ENCODE measurements around the gene TMEM98.
"Not testable (repeated sequence)": the region's sequence is repeated elsewhere in the genome, so short reads cannot be mapped to it uniquely, and the experiment has no call there.

Gene TMEM98

DNA sequence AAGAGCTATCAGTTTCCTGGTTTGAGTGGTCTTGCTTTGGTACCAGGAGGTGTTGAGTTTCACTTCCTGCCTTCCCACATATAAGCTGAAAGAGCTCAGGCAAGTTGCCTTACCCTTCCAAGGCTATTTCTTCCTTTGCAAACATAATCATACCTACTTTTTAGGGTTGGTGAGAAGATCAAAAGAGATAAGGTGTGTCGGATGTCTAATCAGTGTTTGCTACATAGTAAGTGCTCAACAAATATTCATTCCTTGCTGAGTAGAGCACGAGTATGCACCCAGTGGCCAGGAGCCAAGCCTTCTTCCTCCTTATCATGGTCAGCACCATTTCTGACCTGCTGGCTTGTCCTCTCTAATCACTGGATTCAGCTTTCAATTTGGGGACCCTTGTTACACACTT is 12.7 kb upstream of the TMEM98 start:
- Histone ChIP-seq H3K4me1 (ENCODE audit: insufficient read depth, low read length) (no peaks in the 10 kb centered on the region), H4K20me1 (ENCODE audit: insufficient read depth, low read length) (no peaks in the 10 kb centered on the region), H3K9me3 (ENCODE audit: insufficient read depth, low read length, severe bottlenecking) (no peaks in the 10 kb centered on the region), H3K4me3 (ENCODE audit: low read depth in 1 of 2, low read length in 2 of 2) (no peak overlapping the region), H3K36me3 (ENCODE audit: insufficient read depth, low read length) (no peaks in the 10 kb centered on the region), H3K9ac (ENCODE audit: low read depth, low read length) (no peak overlapping the region), H2AFZ (ENCODE audit: low read depth, low read length) (no peak overlapping the region), H3K79me2 (ENCODE audit: insufficient read depth, low read length) (no peaks in the 10 kb centered on the region), H3K4me2 (ENCODE audit: insufficient read depth, low read length) (no peak overlapping the region), H3K27ac (ENCODE audit: low read length) (no peak overlapping the region), H3K27me3 (ENCODE audit: insufficient read depth, low read length, poor library complexity) (peaks cover 4% of the 10 kb centered on the region)
- DNase-seq (no peak), ATAC-seq (ENCODE audit: insufficient read depth, low read depth) (no peak)
- TF ChIP-seq EZH2 (IDR thresholded peaks at IDR 0.05; ENCODE audit: borderline replicate concordance, low read depth, low read length, severe bottlenecking) = no peak
- TF ChIP-seq, protein P1, sequence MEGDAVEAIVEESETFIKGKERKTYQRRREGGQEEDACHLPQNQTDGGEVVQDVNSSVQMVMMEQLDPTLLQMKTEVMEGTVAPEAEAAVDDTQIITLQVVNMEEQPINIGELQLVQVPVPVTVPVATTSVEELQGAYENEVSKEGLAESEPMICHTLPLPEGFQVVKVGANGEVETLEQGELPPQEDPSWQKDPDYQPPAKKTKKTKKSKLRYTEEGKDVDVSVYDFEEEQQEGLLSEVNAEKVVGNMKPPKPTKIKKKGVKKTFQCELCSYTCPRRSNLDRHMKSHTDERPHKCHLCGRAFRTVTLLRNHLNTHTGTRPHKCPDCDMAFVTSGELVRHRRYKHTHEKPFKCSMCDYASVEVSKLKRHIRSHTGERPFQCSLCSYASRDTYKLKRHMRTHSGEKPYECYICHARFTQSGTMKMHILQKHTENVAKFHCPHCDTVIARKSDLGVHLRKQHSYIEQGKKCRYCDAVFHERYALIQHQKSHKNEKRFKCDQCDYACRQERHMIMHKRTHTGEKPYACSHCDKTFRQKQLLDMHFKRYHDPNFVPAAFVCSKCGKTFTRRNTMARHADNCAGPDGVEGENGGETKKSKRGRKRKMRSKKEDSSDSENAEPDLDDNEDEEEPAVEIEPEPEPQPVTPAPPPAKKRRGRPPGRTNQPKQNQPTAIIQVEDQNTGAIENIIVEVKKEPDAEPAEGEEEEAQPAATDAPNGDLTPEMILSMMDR (IDR thresholded peaks at IDR 0.05; ENCODE audit: borderline replicate concordance, extremely low read depth, low read length, poor library complexity, severe bottlenecking) = no peak

DNA sequence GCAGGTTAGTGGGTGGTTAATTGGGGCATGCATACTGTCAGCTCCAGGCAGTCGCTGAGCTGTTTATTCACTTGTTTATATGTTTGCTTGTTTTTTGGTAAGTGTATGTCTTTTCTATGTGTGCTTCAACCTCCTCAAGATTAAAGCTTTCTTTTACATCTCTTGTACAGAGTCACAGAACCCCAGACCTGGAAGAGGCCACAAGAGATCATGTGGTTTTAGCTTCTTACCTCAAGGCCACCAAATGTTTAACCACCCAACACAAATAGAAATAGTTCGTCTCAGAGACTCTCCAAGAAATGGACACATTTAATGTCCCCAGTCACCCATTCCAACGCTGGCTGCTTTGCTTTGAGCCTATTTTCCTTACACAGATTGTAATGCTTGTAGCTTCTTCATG is 11.8 kb upstream of the TMEM98 start:
- Histone ChIP-seq H3K4me2 (ENCODE audit: insufficient read depth, low read length) (no peak overlapping the region), H3K4me1 (ENCODE audit: insufficient read depth, low read length) (no peaks in the 10 kb centered on the region), H4K20me1 (ENCODE audit: insufficient read depth, low read length) (no peaks in the 10 kb centered on the region), H3K27me3 (ENCODE audit: insufficient read depth, low read length, poor library complexity) (no peaks in the 10 kb centered on the region), H3K9ac (ENCODE audit: low read depth, low read length) (no peak overlapping the region), H3K79me2 (ENCODE audit: insufficient read depth, low read length) (no peaks in the 10 kb centered on the region), H3K27ac (ENCODE audit: low read length) (no peak overlapping the region), H3K9me3 (ENCODE audit: insufficient read depth, low read length, severe bottlenecking) (no peaks in the 10 kb centered on the region), H3K4me3 (ENCODE audit: low read depth in 1 of 2, low read length in 2 of 2) (no peak overlapping the region), H2AFZ (ENCODE audit: low read depth, low read length) (no peak overlapping the region), H3K36me3 (ENCODE audit: insufficient read depth, low read length) (no peaks in the 10 kb centered on the region)
- ATAC-seq (ENCODE audit: insufficient read depth, low read depth) (no peak), DNase-seq (no peak)
- TF ChIP-seq, protein P1 (IDR thresholded peaks at IDR 0.05; ENCODE audit: borderline replicate concordance, extremely low read depth, low read length, poor library complexity, severe bottlenecking) = no peak
- no peak for TF ChIP-seq EZH2 (IDR thresholded peaks at IDR 0.05; ENCODE audit: borderline replicate concordance, low read depth, low read length, severe bottlenecking)

DNA sequence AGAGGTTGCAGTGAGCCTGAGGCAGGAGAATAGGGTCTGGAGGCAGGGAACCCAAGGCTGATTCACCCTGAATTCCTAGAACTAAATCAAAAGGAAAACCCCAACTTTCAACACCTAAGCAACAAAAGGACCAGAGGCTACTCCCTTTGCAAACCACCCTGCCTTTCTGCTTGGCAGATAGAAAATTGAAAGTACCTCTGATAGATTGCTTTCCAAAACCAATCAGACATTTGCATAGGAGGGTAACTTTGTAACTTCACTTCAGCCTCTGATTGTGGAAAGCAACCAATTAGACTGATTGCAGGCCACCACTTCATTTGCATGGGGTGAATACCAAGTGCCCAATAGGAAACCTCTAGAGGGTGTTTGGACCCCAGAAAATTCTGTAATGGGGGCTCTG is 10.9 kb upstream of the TMEM98 start:
- Histone ChIP-seq H3K36me3 (ENCODE audit: insufficient read depth, low read length) (no peaks in the 10 kb centered on the region), H3K9me3 (ENCODE audit: insufficient read depth, low read length, severe bottlenecking) (no peaks in the 10 kb centered on the region), H4K20me1 (ENCODE audit: insufficient read depth, low read length) (no peaks in the 10 kb centered on the region), H3K79me2 (ENCODE audit: insufficient read depth, low read length) (no peaks in the 10 kb centered on the region), H2AFZ (ENCODE audit: low read depth, low read length) (no peak overlapping the region), H3K4me3 (ENCODE audit: low read depth in 1 of 2, low read length in 2 of 2) (no peak overlapping the region), H3K27me3 (ENCODE audit: insufficient read depth, low read length, poor library complexity) (no peaks in the 10 kb centered on the region), H3K4me1 (ENCODE audit: insufficient read depth, low read length) (no peaks in the 10 kb centered on the region), H3K9ac (ENCODE audit: low read depth, low read length) (no peak overlapping the region), H3K27ac (ENCODE audit: low read length) (no peak overlapping the region), H3K4me2 (ENCODE audit: insufficient read depth, low read length) (no peak overlapping the region)
- no peak for TF ChIP-seq EZH2 (IDR thresholded peaks at IDR 0.05; ENCODE audit: borderline replicate concordance, low read depth, low read length, severe bottlenecking)
- DNase-seq (no peak), ATAC-seq (ENCODE audit: insufficient read depth, low read depth) (no peak)

DNA sequence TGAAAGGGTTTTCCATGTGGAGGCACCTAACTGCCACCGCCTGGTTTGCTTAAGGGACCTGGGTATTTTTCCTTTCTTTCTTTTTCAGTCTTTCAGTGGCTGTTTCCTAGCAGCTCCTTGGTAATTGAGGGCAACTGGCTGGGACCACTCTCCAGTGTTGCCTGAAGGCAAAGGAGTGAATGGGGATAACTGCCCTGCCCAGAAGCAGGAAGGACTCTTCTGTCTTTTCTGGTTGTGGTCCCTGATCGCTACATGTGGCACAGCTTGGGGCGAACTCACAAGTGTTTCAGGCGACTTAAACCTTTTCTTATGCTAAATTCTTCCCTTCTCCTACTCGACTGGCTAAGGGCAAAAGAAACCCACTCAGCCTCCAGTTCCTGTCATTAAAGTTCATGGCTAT is 10.1 kb upstream of the TMEM98 start:
- no peaks in the 10 kb centered on the region for H3K36me3 ChIP-seq (ENCODE audit: insufficient read depth, low read length)
- no peaks in the 10 kb centered on the region for H3K79me2 ChIP-seq (ENCODE audit: insufficient read depth, low read length)
- no peak for TF ChIP-seq EZH2 (IDR thresholded peaks at IDR 0.05; ENCODE audit: borderline replicate concordance, low read depth, low read length, severe bottlenecking)
- TF ChIP-seq, protein P1 (IDR thresholded peaks at IDR 0.05; ENCODE audit: borderline replicate concordance, extremely low read depth, low read length, poor library complexity, severe bottlenecking) = no peak
- no peak overlapping the region for H3K4me2 ChIP-seq (ENCODE audit: insufficient read depth, low read length)
- ATAC-seq (ENCODE audit: insufficient read depth, low read depth) (no peak), DNase-seq (no peak)
- no peak overlapping the region for H3K27ac ChIP-seq (ENCODE audit: low read length)
- no peaks in the 10 kb centered on the region for H3K9me3 ChIP-seq (ENCODE audit: insufficient read depth, low read length, severe bottlenecking)
- H3K27me3 ChIP-seq (ENCODE audit: insufficient read depth, low read length, poor library complexity) = no peaks in the 10 kb centered on the region
- no peaks in the 10 kb centered on the region for H4K20me1 ChIP-seq (ENCODE audit: insufficient read depth, low read length)
- H3K9ac ChIP-seq (ENCODE audit: low read depth, low read length) = no peak overlapping the region
- no peak overlapping the region for H2AFZ ChIP-seq (ENCODE audit: low read depth, low read length)
- H3K4me1 ChIP-seq (ENCODE audit: insufficient read depth, low read length) = no peaks in the 10 kb centered on the region
- no peak overlapping the region for H3K4me3 ChIP-seq (ENCODE audit: low read depth in 1 of 2, low read length in 2 of 2)

DNA sequence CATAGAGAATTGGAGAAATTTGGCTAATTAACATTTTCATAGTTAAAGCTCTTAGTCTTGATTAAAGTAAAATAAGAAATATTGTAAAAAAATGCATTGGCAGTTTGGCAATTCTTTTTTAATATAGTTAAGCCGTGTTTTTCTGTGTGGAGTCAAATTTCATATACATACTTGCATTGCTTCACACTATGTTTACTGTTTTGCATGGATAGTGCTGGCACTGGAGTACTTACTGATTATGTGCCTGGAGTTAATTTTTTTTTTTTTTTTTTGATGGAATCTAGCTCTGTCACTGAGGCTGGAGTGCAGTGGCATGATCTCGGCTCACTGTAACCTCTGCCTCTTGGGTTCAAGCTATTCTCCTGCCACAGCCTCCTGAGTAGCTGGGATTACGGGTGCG is 8.1 kb upstream of the TMEM98 start:
- not testable (repeated sequence) for H2AFZ ChIP-seq (ENCODE audit: low read depth, low read length); H3K27ac ChIP-seq (ENCODE audit: low read length); H3K27me3 ChIP-seq (ENCODE audit: insufficient read depth, low read length, poor library complexity); H3K36me3 ChIP-seq (ENCODE audit: insufficient read depth, low read length); H4K20me1 ChIP-seq (ENCODE audit: insufficient read depth, low read length); H3K9ac ChIP-seq (ENCODE audit: low read depth, low read length); H3K4me2 ChIP-seq (ENCODE audit: insufficient read depth, low read length); DNase-seq; ATAC-seq (ENCODE audit: insufficient read depth, low read depth); H3K79me2 ChIP-seq (ENCODE audit: insufficient read depth, low read length); H3K4me3 ChIP-seq (ENCODE audit: low read depth in 1 of 2, low read length in 2 of 2); H3K9me3 ChIP-seq (ENCODE audit: insufficient read depth, low read length, severe bottlenecking); H3K4me1 ChIP-seq (ENCODE audit: insufficient read depth, low read length)

All from DND-41 (cell line).